Astrocyte (in vitro differentiated cells and primary cell): ENCODE measurements around the gene KLF11. TPM values are rescaled to one million over a fixed set of nuclear protein-coding genes. Genes with fewer than 3 reads are reported as not detected.

Source experiments
- DNase-seq: peaks from one replicate; pipeline ENCODE4 v3.0.0-alpha.2; 2010; ENCODE audit warnings: low read depth
- FAIRE-seq: peaks from 2 replicates; lab custom pipeline; 2011; peaks lifted over from hg19 to GRCh38; lab: Jason Lieb, UNC
- H2AFZ ChIP-seq: 2 replicates; pipeline ENCODE4 v1.6.0; 2012; ENCODE audit warnings: low read depth, low read length, inconsistent platforms
- H3K27ac ChIP-seq: 2 replicates; pipeline ENCODE4 v1.5.1; 2011; ENCODE audit warnings: low read depth, low read length, inconsistent platforms
- H3K27me3 ChIP-seq: 2 replicates; pipeline ENCODE4 v1.6.0; 2011; ENCODE audit warnings: low read length, inconsistent platforms; ENCODE audit not compliant: insufficient read depth
- H3K36me3 ChIP-seq: 2 replicates; pipeline ENCODE4 v1.5.1; 2011; ENCODE audit warnings: low read length, inconsistent platforms; ENCODE audit not compliant: insufficient read depth
- H3K4me1 ChIP-seq: 2 replicates; pipeline ENCODE4 v1.5.1; 2011; ENCODE audit warnings: low read length, inconsistent platforms; ENCODE audit not compliant: insufficient read depth
- H3K4me2 ChIP-seq: 2 replicates; pipeline ENCODE4 v1.6.0; 2012; ENCODE audit warnings: low read length, inconsistent platforms
- H3K4me3 ChIP-seq: 2 replicates; pipeline ENCODE4 v1.5.1; 2011; ENCODE audit warnings: low read depth, mild to moderate bottlenecking, low read length, inconsistent platforms; ENCODE audit not compliant: insufficient read depth
- H3K79me2 ChIP-seq: 2 replicates; pipeline ENCODE4 v1.6.0; 2012; ENCODE audit warnings: mild to moderate bottlenecking, low read length, inconsistent platforms; ENCODE audit not compliant: insufficient read depth
- H3K9ac ChIP-seq: 2 replicates; pipeline ENCODE4 v1.6.0; 2012; ENCODE audit warnings: mild to moderate bottlenecking, low read length, inconsistent platforms
- H3K9me3 ChIP-seq: 2 replicates; pipeline ENCODE4 v1.5.1; 2012; ENCODE audit warnings: low read depth, mild to moderate bottlenecking, low read length, inconsistent platforms; ENCODE audit not compliant: insufficient read depth
- H4K20me1 ChIP-seq: 2 replicates; pipeline ENCODE4 v1.6.0; 2012; ENCODE audit warnings: low read length, inconsistent platforms; ENCODE audit not compliant: insufficient read depth
- H3K27ac Mint-ChIP-seq: one replicate; pipeline ENCODE4 v1.8.0; 2021; ENCODE audit warnings: mild to moderate bottlenecking, mixed read lengths; ENCODE audit not compliant: unreplicated experiment
- H3K27me3 Mint-ChIP-seq: one replicate; pipeline ENCODE4 v1.8.0; 2021; ENCODE audit warnings: low read depth, mixed read lengths; ENCODE audit not compliant: unreplicated experiment
- H3K36me3 Mint-ChIP-seq: one replicate; pipeline ENCODE4 v1.8.0; 2021; ENCODE audit warnings: low read depth, mixed read lengths; ENCODE audit not compliant: unreplicated experiment
- H3K4me1 Mint-ChIP-seq: one replicate; pipeline ENCODE4 v1.8.0; 2021; ENCODE audit warnings: low read depth, mixed read lengths; ENCODE audit not compliant: unreplicated experiment
- H3K4me3 Mint-ChIP-seq: one replicate; pipeline ENCODE4 v1.8.0; 2021; ENCODE audit warnings: mild to moderate bottlenecking, moderate library complexity, mixed read lengths; ENCODE audit not compliant: unreplicated experiment
- H3K9me3 Mint-ChIP-seq: one replicate; pipeline ENCODE4 v1.8.0; 2021; ENCODE audit warnings: mild to moderate bottlenecking, mixed read lengths; ENCODE audit not compliant: unreplicated experiment
- EZH2 ChIP-seq: IDR thresholded peaks from 2 replicates; pipeline ENCODE4 v1.6.1; 2012; ENCODE audit warnings: mild to moderate bottlenecking, low read length, inconsistent platforms; ENCODE audit not compliant: insufficient read depth
- total RNA-seq: library from RNA; stranded (reverse); gene quantifications from 2 replicates; pipeline ENCODE4 v1.2.1, GENCODE V29; 2021
- TF ChIP-seq, protein P1 (sequence below): IDR thresholded peaks from 2 replicates; pipeline ENCODE4 v1.5.1; 2011; ENCODE audit warnings: low read depth, mild to moderate bottlenecking, inconsistent platforms, low read length, moderate library complexity; ENCODE audit not compliant: insufficient read depth

Gene KLF11
- total RNA-seq, 1 donor from 2014 or later = 9.8 TPM

DNA sequence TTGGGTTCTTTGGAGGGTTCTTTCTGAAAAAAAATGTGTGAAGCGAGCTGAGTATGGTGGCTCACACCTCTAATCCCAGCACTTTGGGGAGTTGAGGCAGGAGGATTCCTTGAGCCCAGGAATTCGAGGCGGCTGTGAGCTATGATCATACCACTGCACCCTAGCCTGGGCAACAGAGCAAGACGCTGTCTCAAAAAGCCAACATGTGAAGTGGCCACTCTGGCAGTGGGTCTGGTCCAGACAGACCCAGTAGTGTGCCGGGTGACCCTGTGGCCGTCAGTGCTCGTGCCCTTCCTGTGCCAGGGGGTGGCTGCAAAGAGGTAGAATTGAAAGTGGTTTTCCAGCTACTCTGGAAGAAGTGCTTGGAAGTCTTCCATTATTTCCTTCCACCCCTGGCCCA is 11.6 kb downstream of the KLF11 start:
- Histone ChIP-seq H3K4me1 (peaks cover 12% of the 10 kb centered on the region), H3K36me3 (no peaks in the 10 kb centered on the region), H3K9me3 (no peaks in the 10 kb centered on the region), H3K79me2 (no peaks in the 10 kb centered on the region), H4K20me1 (no peaks in the 10 kb centered on the region), H3K9ac (no peak overlapping the region), H2AFZ (no peak overlapping the region), H3K4me3 (no peak overlapping the region), H3K27ac (no peak overlapping the region), H3K4me2 (no peak overlapping the region), H3K27me3 (no peaks in the 10 kb centered on the region)
- DNase-seq (no peak), FAIRE-seq (no peak)
- H3K4me1 Mint-ChIP-seq = peaks cover 2% of the 10 kb centered on the region
- TF ChIP-seq EZH2 = no peak
- TF ChIP-seq, protein P1, sequence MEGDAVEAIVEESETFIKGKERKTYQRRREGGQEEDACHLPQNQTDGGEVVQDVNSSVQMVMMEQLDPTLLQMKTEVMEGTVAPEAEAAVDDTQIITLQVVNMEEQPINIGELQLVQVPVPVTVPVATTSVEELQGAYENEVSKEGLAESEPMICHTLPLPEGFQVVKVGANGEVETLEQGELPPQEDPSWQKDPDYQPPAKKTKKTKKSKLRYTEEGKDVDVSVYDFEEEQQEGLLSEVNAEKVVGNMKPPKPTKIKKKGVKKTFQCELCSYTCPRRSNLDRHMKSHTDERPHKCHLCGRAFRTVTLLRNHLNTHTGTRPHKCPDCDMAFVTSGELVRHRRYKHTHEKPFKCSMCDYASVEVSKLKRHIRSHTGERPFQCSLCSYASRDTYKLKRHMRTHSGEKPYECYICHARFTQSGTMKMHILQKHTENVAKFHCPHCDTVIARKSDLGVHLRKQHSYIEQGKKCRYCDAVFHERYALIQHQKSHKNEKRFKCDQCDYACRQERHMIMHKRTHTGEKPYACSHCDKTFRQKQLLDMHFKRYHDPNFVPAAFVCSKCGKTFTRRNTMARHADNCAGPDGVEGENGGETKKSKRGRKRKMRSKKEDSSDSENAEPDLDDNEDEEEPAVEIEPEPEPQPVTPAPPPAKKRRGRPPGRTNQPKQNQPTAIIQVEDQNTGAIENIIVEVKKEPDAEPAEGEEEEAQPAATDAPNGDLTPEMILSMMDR = no peak
- H3K27me3 Mint-ChIP-seq = no peaks in the 10 kb centered on the region
- peaks cover 9% of the 10 kb centered on the region for H3K36me3 Mint-ChIP-seq
- no peak overlapping the region for H3K27ac Mint-ChIP-seq
- H3K9me3 Mint-ChIP-seq = no peaks in the 10 kb centered on the region
- H3K4me3 Mint-ChIP-seq = no peak overlapping the region

- H3K36me3 ChIP-seq = no peaks in the 10 kb centered on the region
- Mint-ChIP-seq H3K36me3 (peaks cover 9% of the 10 kb centered on the region), H3K4me3 (no peak overlapping the region), H3K4me1 (peaks cover 2% of the 10 kb centered on the region), H3K9me3 (no peaks in the 10 kb centered on the region), H3K27me3 (peaks cover under 1% of the 10 kb centered on the region), H3K27ac (no peak overlapping the region)
- H3K9me3 ChIP-seq = no peaks in the 10 kb centered on the region
- H3K4me3 ChIP-seq = no peak overlapping the region
- H3K79me2 ChIP-seq = no peaks in the 10 kb centered on the region
- FAIRE-seq = no peak
- TF ChIP-seq, protein P1 = no peak
- TF ChIP-seq EZH2 = no peak
- DNase-seq = no peak
- H2AFZ ChIP-seq = no peak overlapping the region
- no peak overlapping the region for H3K9ac ChIP-seq
- H3K27me3 ChIP-seq = no peaks in the 10 kb centered on the region
- H4K20me1 ChIP-seq = no peaks in the 10 kb centered on the region
- no peak overlapping the region for H3K27ac ChIP-seq
- H3K4me2 ChIP-seq = no peak overlapping the region
- peaks cover 12% of the 10 kb centered on the region for H3K4me1 ChIP-seq
Observed at GRCh38 chr2:10056439-10056838, 13.1 kb downstream of the KLF11 start.

- TF ChIP-seq, protein P1 = no peak
- no peak for TF ChIP-seq EZH2
- FAIRE-seq (no peak), DNase-seq (peak; percentile 65)
- H3K4me1 ChIP-seq = peaks cover 12% of the 10 kb centered on the region
- H3K4me3 ChIP-seq = peak overlapping the region; percentile 40
- peak overlapping the region; percentile 29 for H3K27ac ChIP-seq
- Mint-ChIP-seq H3K36me3 (peaks cover 6% of the 10 kb centered on the region), H3K4me1 (peaks cover 2% of the 10 kb centered on the region), H3K27me3 (peaks cover 8% of the 10 kb centered on the region), H3K27ac (peak overlapping the region; percentile 72), H3K4me3 (peak overlapping the region; percentile 72), H3K9me3 (no peaks in the 10 kb centered on the region)
- no peaks in the 10 kb centered on the region for H3K79me2 ChIP-seq
- H3K9me3 ChIP-seq = no peaks in the 10 kb centered on the region
- H3K9ac ChIP-seq = peak overlapping the region; percentile 56
- H2AFZ ChIP-seq = peak overlapping the region; percentile 72
- H3K4me2 ChIP-seq = peak overlapping the region; percentile 83
- H3K27me3 ChIP-seq = no peaks in the 10 kb centered on the region
- H4K20me1 ChIP-seq = no peaks in the 10 kb centered on the region
- H3K36me3 ChIP-seq = no peaks in the 10 kb centered on the region
Observed at GRCh38 chr2:10057231-10058107, 14.1 kb downstream of the KLF11 start.
